Measurements from ENCODE around the gene ARNT2.
"Not testable (repeated sequence)": the region's sequence is repeated elsewhere in the genome, so short reads cannot be mapped to it uniquely, and the experiment has no call there.

The ARNT2 gene

DNA sequence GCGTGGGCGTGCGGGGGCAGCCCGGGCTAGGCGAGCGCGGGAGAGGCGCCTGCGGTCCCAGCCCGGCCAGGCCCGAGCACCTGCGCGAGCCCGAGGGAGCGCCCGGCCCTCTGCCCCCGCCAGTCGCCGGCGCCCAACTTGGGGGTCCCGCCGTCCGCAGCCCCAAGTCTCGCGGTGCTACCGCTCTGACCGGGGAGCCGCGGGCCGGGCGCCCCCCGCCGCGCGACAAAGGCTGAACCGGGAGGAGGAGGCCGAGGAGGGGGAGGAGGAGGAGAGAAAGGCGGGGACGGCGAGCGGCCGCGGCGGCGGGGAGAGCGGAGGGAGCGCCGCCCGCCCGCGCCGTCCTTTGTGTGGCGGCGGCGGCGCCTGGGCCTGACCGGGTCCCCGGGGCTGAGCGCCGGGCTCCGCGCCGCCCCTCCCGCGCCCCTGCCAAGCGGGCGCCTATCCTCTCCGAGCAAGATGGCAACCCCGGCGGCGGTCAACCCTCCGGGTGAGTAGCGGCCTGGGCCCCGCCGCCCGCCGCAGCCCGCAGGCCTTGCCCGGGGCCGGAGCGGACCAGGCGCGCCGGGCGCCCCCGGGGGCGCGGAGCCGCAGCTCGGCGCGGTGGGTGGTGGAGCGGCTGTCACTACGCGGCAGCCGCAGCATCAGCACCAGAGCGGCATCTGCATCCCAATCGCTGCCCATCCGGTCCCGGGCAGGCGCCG is at the start of gene ARNT2:
Gene ARNT2, plus strand, starts transcription at position 326 of the 704 bp plus-strand sequence. Its CDS starts 134 bp downstream, at position 460.
- H3K4me3 Mint-ChIP-seq = peak within 1 kb of the TSS; percentile 21

DNA sequence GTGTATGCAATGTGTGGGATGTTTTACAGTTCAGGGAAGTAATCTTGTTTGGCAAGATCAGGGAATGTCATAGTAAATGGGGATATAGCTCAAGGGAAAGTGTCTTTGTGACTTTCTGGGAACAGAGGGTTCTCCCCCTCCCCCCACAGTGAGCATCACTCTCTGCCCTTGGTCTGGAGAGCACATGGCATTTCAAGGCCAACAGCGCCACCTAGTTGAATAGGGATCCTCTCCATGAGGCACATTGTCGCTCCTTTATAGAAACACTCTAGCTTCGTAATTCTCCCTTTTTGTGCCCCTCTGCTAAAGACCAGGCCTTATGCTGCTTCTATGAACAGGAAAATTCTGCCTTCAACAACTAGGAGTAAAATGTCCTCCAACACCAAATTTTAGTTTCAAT is 37.1 kb upstream of the ARNT2 start:
- Mint-ChIP-seq H3K4me1 (no peaks in the 10 kb centered on the region), H3K27me3 (peaks cover 12% of the 10 kb centered on the region), H3K36me3 (no peaks in the 10 kb centered on the region), H3K9me3 (peaks cover 15% of the 10 kb centered on the region), H3K4me3 (no peak overlapping the region), H3K27ac (no peak overlapping the region)
- ATAC-seq = no peak

More for the DNA sequence above, at the start of gene ARNT2:
- H3K27me3 Mint-ChIP-seq = peaks cover 64% of the 10 kb centered on the region
- no peak for ATAC-seq
- no peak within 1 kb of the TSS for H3K27ac Mint-ChIP-seq
- H3K4me1 Mint-ChIP-seq = peaks cover 7% of the 10 kb centered on the region
- no peaks in the 10 kb centered on the region for H3K9me3 Mint-ChIP-seq
- H3K36me3 Mint-ChIP-seq = no peaks in the 10 kb centered on the region

DNA sequence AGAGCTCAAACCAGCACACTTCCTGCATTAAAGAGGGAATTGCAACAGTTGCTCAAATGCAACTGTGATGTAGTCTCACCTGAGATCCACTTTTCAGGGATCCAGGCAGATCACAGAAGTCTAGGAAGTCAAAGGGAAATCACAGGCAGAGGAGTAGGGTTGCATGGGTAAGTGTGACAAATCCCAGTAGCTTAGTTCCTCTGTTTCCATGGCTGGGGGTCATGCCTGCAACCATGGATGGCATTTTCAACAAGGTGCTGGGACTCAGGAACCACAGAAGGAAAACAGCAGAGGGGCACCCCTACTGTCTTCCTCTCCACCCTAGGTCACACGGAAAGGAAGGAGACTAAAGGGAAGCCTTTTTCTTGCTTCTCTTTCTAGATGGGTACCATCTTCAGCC is 36.5 kb upstream of the ARNT2 start:
- Mint-ChIP-seq H3K36me3 (no peaks in the 10 kb centered on the region), H3K4me1 (no peaks in the 10 kb centered on the region), H3K27ac (no peak overlapping the region), H3K9me3 (peaks cover 15% of the 10 kb centered on the region), H3K4me3 (no peak overlapping the region), H3K27me3 (peaks cover 12% of the 10 kb centered on the region)
- no peak for ATAC-seq

DNA sequence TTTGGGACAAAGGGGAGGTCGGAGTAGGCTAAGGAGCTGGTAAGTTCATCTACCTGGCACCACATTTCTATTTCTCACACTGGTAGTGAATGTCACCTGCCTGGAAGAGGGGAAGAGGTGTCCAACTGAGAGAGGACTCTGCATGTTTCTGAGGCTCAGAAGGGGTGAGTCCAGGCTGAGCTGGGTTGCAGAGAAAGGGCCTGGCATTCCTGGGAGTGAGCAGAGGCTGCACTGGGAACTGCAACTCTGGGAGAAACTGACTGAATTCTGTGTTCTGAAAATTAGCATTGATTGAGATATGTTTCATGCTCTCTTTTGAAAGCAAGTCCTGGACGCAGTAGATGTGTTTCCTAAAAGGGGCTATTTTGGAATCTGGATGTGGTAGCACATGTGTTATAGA is 32.3 kb upstream of the ARNT2 start:
- no peak for ATAC-seq
- Mint-ChIP-seq H3K27me3 (peaks cover 25% of the 10 kb centered on the region), H3K4me3 (no peak overlapping the region), H3K27ac (no peak overlapping the region), H3K36me3 (no peaks in the 10 kb centered on the region), H3K9me3 (peaks cover 9% of the 10 kb centered on the region), H3K4me1 (no peaks in the 10 kb centered on the region)

DNA sequence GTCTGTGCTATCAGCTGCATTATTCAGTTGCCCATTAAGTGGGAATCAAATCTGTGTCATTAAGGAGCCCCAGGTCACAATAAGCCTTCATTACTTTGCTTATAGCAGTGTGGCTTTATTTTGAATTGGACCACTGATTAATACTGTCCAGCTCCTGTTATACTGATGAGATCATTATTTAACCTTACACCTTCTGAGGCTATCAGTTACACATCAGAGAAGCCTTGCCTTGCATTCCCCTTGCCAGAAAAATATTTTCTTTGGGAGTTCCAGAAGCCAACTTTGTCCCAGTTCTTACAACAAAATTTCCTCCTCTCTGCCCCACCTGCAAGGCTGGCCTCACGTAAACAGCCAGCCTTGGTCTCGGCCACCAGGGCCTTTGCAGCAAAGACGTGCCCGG is 29.7 kb upstream of the ARNT2 start:
- no peak for ATAC-seq
- Mint-ChIP-seq H3K4me3 (no peak overlapping the region), H3K27me3 (peaks cover 38% of the 10 kb centered on the region), H3K9me3 (no peaks in the 10 kb centered on the region), H3K4me1 (no peaks in the 10 kb centered on the region), H3K27ac (no peak overlapping the region), H3K36me3 (no peaks in the 10 kb centered on the region)

DNA sequence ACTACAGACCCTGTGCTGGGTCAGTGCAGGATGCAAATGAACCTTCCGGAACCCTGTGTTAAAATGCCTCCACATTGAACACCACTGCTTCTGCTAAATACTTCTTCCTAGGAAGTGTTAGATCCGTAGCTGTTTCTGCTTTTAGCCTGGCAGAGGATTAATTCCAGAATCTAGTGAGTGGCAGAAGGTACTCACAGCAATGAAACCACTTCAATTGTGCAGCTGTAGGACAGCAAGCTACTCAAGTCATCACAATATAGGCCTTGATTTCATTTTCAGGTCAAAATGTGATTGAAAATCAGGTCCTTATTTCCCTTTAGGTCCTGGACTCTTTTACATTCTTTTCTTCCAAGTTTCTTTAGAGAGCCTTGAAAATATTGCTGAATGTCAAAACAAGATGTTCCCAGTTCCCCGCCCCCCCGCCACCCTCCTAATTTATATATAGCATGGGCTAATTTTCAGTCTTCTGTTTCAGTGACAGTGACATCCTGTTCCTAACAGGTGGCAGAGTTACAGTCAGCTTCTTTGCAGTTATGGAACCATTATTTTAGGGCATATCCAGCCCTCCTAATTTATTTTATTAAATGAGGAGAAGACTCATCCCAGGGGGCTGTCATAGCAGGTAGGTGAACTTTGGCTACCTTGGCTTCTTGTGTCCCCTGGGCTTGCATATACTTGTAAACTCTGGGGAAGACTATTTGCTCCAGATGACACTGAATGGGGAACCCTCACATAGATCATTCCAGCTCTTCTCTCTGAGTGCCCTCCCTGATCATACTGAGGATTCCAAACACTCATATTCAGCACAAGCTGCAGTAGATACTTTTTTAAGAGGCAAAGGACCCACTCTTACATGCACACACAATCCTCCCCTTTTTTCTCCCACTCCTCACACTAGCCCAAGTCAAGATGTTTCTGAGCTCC is 28.0 kb upstream of the ARNT2 start:
- H3K9me3 Mint-ChIP-seq = no peaks in the 10 kb centered on the region
- H3K27me3 Mint-ChIP-seq = peaks cover 45% of the 10 kb centered on the region
- no peaks in the 10 kb centered on the region for H3K36me3 Mint-ChIP-seq
- H3K4me3 Mint-ChIP-seq = no peak overlapping the region
- no peaks in the 10 kb centered on the region for H3K4me1 Mint-ChIP-seq
- no peak overlapping the region for H3K27ac Mint-ChIP-seq
- ATAC-seq = no peak

DNA sequence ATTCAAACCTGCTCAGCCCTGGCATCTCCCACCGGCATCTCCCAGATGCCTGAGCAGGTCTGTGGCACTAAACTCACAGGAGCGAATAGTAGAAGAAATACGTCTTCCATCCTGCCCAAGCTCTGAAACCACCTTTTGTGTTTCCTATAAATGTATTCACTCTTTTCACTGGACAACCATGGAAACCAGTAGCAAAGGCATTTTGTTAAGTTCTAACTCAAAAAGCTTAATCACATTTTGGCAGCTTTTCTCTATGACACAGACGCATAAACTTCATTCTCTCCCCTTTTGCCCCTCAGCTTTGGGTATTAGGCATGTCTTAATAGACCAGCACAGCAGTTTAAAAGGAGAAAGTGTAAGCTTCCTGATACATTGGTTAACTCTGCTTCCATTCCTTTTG is 24.5 kb upstream of the ARNT2 start:
- Mint-ChIP-seq H3K4me1 (no peaks in the 10 kb centered on the region), H3K27ac (no peak overlapping the region), H3K4me3 (no peak overlapping the region), H3K36me3 (no peaks in the 10 kb centered on the region), H3K9me3 (no peaks in the 10 kb centered on the region), H3K27me3 (peaks cover 29% of the 10 kb centered on the region)
- no peak for ATAC-seq

DNA sequence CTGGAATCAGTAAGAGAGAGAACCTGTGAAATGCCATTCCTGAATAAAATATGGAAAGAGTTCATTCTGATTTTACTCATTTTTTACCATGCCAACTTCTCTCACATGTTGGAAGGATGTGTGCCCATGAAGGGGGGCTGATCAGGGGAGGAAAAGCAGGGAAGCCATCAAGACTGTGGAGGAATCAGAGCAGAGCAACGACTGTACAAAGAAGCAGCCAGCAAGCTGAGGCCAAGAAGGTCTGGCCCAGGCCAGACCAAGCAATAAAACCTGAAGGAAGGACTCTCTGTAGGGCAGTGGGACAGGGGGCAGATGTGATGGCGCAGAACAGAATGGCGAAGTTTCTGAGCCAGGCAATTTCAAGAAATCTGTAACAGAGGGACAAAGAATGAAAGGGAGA is 24.0 kb upstream of the ARNT2 start:
- peaks cover 29% of the 10 kb centered on the region for H3K27me3 Mint-ChIP-seq
- no peak for ATAC-seq
- no peaks in the 10 kb centered on the region for H3K36me3 Mint-ChIP-seq
- H3K27ac Mint-ChIP-seq = no peak overlapping the region
- H3K4me3 Mint-ChIP-seq = no peak overlapping the region
- no peaks in the 10 kb centered on the region for H3K4me1 Mint-ChIP-seq
- H3K9me3 Mint-ChIP-seq = no peaks in the 10 kb centered on the region

DNA sequence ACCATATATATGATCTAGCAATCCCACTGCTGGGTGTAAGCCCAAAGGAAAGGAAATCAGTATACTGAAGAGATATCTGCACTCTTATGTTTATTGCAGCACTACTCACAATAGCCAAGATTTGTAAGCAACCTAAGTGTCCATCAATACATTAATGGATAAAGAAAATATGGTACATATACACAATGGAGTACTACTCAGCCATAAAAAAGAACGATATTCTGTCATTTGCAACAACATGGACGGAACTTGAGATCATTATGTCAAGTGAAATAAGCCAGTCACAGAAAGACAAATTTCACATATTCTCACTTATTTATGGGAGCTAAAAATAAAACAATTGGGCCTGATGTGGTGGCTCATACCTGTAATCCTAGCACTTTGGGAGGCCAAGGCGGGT is 21.9 kb upstream of the ARNT2 start:
- H3K9me3 Mint-ChIP-seq = no peaks in the 10 kb centered on the region
- H3K4me1 Mint-ChIP-seq = no peaks in the 10 kb centered on the region
- no peak overlapping the region for H3K27ac Mint-ChIP-seq
- ATAC-seq = no peak
- H3K36me3 Mint-ChIP-seq = no peaks in the 10 kb centered on the region
- H3K27me3 Mint-ChIP-seq = peaks cover 28% of the 10 kb centered on the region
- no peak overlapping the region for H3K4me3 Mint-ChIP-seq

DNA sequence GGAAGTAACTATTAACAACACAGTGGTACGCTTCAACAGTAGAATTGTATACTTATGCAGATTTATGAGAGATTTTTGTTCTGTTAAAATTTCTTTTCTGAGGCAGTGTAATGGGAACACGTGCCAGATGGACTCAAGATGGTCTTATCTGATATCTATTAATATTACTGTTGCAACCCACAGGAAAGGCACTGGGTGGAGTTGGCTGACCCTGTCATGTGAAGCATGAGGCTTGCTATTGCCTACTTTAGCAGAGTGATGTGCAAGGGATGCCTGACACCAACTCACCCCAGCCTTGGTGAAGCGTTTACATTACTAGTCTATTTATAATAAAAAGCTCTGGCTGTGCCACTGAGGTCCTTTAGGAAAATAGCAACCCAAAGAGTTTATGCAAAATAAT is 19.8 kb upstream of the ARNT2 start:
- no peaks in the 10 kb centered on the region for H3K4me1 Mint-ChIP-seq
- ATAC-seq = no peak
- H3K4me3 Mint-ChIP-seq = no peak overlapping the region
- H3K9me3 Mint-ChIP-seq = no peaks in the 10 kb centered on the region
- H3K27me3 Mint-ChIP-seq = peaks cover 19% of the 10 kb centered on the region
- H3K36me3 Mint-ChIP-seq = no peaks in the 10 kb centered on the region
- no peak overlapping the region for H3K27ac Mint-ChIP-seq

DNA sequence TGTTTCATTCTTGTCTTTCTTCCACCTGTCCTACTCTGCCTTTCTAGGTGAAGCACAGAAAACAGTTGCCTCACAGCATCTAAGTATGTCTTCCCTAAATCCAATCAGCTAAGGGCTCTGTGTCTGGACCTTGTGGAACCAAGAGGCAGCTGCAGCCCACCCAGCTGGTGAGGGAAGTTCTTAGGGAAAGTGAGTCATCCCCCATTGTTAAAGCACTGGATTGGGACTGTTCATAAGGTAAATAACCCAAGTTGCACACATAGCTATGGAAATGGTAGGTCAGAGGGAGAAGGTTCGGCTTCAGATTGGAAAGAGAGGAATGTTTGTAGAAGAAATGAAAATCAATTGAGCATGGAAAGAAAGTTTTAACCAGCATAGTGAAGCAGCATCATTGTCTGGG is 18.0 kb upstream of the ARNT2 start:
- H3K36me3 Mint-ChIP-seq = no peaks in the 10 kb centered on the region
- no peak overlapping the region for H3K4me3 Mint-ChIP-seq
- no peak overlapping the region for H3K27ac Mint-ChIP-seq
- H3K27me3 Mint-ChIP-seq = peaks cover 9% of the 10 kb centered on the region
- ATAC-seq = no peak
- H3K4me1 Mint-ChIP-seq = no peaks in the 10 kb centered on the region
- H3K9me3 Mint-ChIP-seq = no peaks in the 10 kb centered on the region

DNA sequence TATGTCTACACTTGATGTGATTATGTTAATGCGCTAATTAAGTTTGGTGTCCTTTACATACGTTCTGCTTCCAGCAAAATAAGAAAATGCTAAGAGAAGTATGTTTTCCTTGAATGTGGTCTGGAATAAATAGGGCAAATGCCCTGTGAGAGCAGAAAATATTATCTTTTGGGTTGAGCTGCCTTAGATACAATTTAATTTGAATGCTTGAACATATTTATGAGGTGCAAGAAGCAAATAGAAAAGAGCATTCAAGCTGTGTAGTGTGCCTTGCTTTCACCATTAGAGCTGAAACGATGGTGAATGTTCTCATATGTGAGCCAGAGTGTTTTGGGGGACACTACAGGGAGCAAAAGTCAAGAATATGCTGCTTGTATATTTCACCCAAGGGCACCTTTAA is 15.9 kb upstream of the ARNT2 start:
- H3K4me3 Mint-ChIP-seq = no peak overlapping the region
- no peak for ATAC-seq
- no peaks in the 10 kb centered on the region for H3K9me3 Mint-ChIP-seq
- H3K4me1 Mint-ChIP-seq = no peaks in the 10 kb centered on the region
- no peaks in the 10 kb centered on the region for H3K36me3 Mint-ChIP-seq
- H3K27me3 Mint-ChIP-seq = peaks cover 9% of the 10 kb centered on the region
- H3K27ac Mint-ChIP-seq = no peak overlapping the region

DNA sequence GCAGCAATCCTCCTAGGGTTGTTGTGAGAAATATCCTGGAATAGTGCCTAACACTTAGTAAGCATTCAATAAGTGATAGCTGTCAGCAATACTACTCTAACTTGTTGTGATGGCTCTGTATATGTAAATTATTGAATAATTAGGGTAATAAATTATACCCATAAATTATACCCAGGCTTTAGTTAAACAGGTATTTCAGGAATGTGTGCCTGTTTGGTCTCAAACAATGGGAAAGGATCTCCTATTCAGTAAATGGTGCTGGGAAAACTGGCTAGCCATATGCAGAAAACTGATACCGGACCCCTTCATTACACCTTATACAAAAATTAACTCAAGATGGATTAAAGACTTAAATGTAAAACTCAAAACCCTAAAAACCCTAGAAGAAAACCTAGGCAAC is 14.8 kb upstream of the ARNT2 start:
- no peak overlapping the region for H3K27ac Mint-ChIP-seq
- H3K36me3 Mint-ChIP-seq = no peaks in the 10 kb centered on the region
- no peaks in the 10 kb centered on the region for H3K4me1 Mint-ChIP-seq
- ATAC-seq = no peak
- H3K4me3 Mint-ChIP-seq = no peak overlapping the region
- no peaks in the 10 kb centered on the region for H3K9me3 Mint-ChIP-seq
- peaks cover 15% of the 10 kb centered on the region for H3K27me3 Mint-ChIP-seq

DNA sequence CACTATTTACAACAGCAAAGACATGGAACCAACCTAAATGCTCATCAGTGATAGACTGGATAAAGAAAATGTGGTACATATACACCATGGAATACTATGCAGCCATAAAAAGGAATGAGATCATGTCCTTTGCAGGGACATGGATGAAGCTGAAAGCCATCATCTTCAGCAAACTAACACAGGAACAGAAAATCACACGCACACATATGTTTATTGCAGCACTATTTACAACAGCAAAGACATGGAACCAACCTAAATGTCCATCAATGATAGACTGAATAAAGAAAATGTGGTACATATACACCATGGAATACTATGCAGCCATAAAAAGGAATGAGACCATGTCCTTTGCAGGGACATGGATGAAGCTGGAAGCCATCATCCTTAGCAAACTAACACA is 13.2 kb upstream of the ARNT2 start:
- not testable (repeated sequence) for H3K4me3 Mint-ChIP-seq, H3K36me3 Mint-ChIP-seq, ATAC-seq, H3K4me1 Mint-ChIP-seq, H3K9me3 Mint-ChIP-seq, H3K27ac Mint-ChIP-seq
- H3K27me3 Mint-ChIP-seq = peaks cover 27% of the 10 kb centered on the region

DNA sequence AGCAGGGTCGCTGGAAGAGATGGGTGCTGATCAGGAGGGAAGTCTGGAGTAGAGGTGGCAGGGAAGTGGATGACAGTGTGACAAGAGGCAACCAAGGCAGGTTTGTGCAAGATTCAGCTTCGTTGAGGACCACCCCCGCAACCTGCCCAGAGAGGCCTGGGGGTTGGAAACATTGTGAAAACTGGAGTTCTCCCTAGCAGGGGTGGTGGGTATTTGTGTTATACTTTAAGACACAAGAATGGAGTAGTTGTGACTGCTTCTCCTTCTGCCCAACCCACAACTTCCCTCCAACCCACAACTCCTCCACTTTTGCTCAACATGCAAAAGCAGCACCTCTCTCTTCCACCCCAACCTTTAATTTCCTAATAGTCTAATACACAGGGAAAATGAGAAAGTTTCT is 8.6 kb upstream of the ARNT2 start:
- H3K4me1 Mint-ChIP-seq = no peaks in the 10 kb centered on the region
- H3K36me3 Mint-ChIP-seq = no peaks in the 10 kb centered on the region
- H3K27ac Mint-ChIP-seq = no peak overlapping the region
- H3K4me3 Mint-ChIP-seq = no peak overlapping the region
- H3K9me3 Mint-ChIP-seq = no peaks in the 10 kb centered on the region
- ATAC-seq = no peak
- peaks cover 36% of the 10 kb centered on the region for H3K27me3 Mint-ChIP-seq

DNA sequence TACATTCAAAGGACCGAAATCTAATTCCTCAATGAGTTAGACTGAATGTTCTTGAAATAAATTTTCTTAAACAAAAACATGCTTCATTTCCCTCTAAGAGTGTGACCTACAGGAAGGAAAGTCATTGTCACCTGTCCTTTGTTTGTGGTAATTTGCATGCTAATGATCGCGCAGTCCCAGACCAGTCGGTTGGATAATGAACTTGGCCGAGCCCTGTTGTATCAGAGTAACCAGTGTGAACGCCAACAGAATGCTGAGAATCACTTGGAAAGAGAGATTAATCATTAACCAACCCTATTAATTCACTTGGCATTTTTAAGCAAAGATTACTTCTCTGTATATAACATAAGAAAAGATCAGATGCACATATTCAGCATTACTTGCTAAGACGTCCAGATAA is 8.1 kb upstream of the ARNT2 start:
- H3K36me3 Mint-ChIP-seq = no peaks in the 10 kb centered on the region
- H3K4me1 Mint-ChIP-seq = no peaks in the 10 kb centered on the region
- H3K9me3 Mint-ChIP-seq = no peaks in the 10 kb centered on the region
- H3K4me3 Mint-ChIP-seq = no peak overlapping the region
- peaks cover 36% of the 10 kb centered on the region for H3K27me3 Mint-ChIP-seq
- no peak overlapping the region for H3K27ac Mint-ChIP-seq
- no peak for ATAC-seq
